ENCODE measurements around the gene KHDC4. TPM values are rescaled to one million over a fixed set of nuclear protein-coding genes. Genes with fewer than 3 reads are reported as not detected.

KHDC4 gene
- total RNA-seq, 6 experiments from 2014 or later = 22.6 to 26.1 (median 23.5) TPM

- peak overlapping the region; percentile 25; the same call in 1 of the 2 replicates for H3K27ac Mint-ChIP-seq
Measured at GRCh38 chr1:155889566-155889965, 44.6 kb downstream of the KHDC4 start.

GRCh38 chr1:155888481-155888880 lies 45.7 kb downstream of the KHDC4 start:
- Mint-ChIP-seq H3K4me1 (ENCODE audit: low read depth) (peaks cover 41% of the 10 kb centered on the region), H3K36me3 (ENCODE audit: low read depth) (peaks cover 12% of the 10 kb centered on the region; the same call in 1 of the 2 replicates), H3K27ac (no peak overlapping the region), H3K9me3 (no peaks in the 10 kb centered on the region), H3K27me3 (ENCODE audit: insufficient read depth) (no peaks in the 10 kb centered on the region; the same call in 1 of the 2 replicates), H3K4me3 (no peak overlapping the region)
- DNase-seq = no peak
- no peak for TF ChIP-seq CTCF (IDR thresholded peaks at IDR 0.05)

More at GRCh38 chr1:155889566-155889965, 44.6 kb downstream of the KHDC4 start:
- peaks cover 4% of the 10 kb centered on the region; the same call in 1 of the 2 replicates for H3K36me3 Mint-ChIP-seq (ENCODE audit: low read depth)
- no peak for DNase-seq
- H3K4me3 Mint-ChIP-seq = no peak overlapping the region
- TF ChIP-seq CTCF (IDR thresholded peaks at IDR 0.05) = no peak
- H3K27me3 Mint-ChIP-seq (ENCODE audit: insufficient read depth) = no peaks in the 10 kb centered on the region; the same call in 1 of the 2 replicates
- H3K9me3 Mint-ChIP-seq = no peaks in the 10 kb centered on the region
- H3K4me1 Mint-ChIP-seq (ENCODE audit: low read depth) = peaks cover 36% of the 10 kb centered on the region

GRCh38 chr1:155884982-155885381 lies 49.2 kb downstream of the KHDC4 start:
- no peak for TF ChIP-seq CTCF (IDR thresholded peaks at IDR 0.05)
- DNase-seq = no peak
- H3K27ac Mint-ChIP-seq = no peak overlapping the region
- H3K27me3 Mint-ChIP-seq (ENCODE audit: insufficient read depth) = no peaks in the 10 kb centered on the region
- peaks cover 23% of the 10 kb centered on the region for H3K4me1 Mint-ChIP-seq (ENCODE audit: low read depth)
- no peak overlapping the region for H3K4me3 Mint-ChIP-seq
- no peaks in the 10 kb centered on the region for H3K9me3 Mint-ChIP-seq
- peaks cover 19% of the 10 kb centered on the region for H3K36me3 Mint-ChIP-seq (ENCODE audit: low read depth)

- TF ChIP-seq CTCF (IDR thresholded peaks at IDR 0.05) = no peak
- Mint-ChIP-seq H3K4me3 (no peak overlapping the region), H3K4me1 (ENCODE audit: low read depth) (peaks cover 17% of the 10 kb centered on the region), H3K27ac (peak overlapping the region; percentile 69), H3K9me3 (no peaks in the 10 kb centered on the region), H3K27me3 (ENCODE audit: insufficient read depth) (no peaks in the 10 kb centered on the region; the same call in 1 of the 2 replicates), H3K36me3 (ENCODE audit: low read depth) (peaks cover 22% of the 10 kb centered on the region)
- no peak for DNase-seq
Measured at GRCh38 chr1:155884031-155884960, 49.9 kb downstream of the KHDC4 start.

- no peak overlapping the region for H3K4me3 Mint-ChIP-seq
- peaks cover 17% of the 10 kb centered on the region for H3K4me1 Mint-ChIP-seq (ENCODE audit: low read depth)
- H3K36me3 Mint-ChIP-seq (ENCODE audit: low read depth) = peaks cover 23% of the 10 kb centered on the region
- H3K27ac Mint-ChIP-seq = no peak overlapping the region
- no peak for DNase-seq
- no peaks in the 10 kb centered on the region; the same call in 1 of the 2 replicates for H3K27me3 Mint-ChIP-seq (ENCODE audit: insufficient read depth)
- peak; percentile 17; the same call in 1 of the 2 replicates for TF ChIP-seq CTCF (IDR thresholded peaks at IDR 0.05)
- H3K9me3 Mint-ChIP-seq = no peaks in the 10 kb centered on the region
Measured at GRCh38 chr1:155882766-155883165, 51.4 kb downstream of the KHDC4 start.
